Smooth muscle cell (in vitro differentiated cells): ENCODE data around the gene PCNP. TPM values are rescaled to one million over a fixed set of nuclear protein-coding genes. Genes with fewer than 3 reads are reported as not detected.
A peak's percentile ranks its signal among the peaks of the same experiment; 100 is the strongest.

ENCODE experiments used
- DNase-seq: peaks from one replicate; lab custom pipeline; 2025; ENCODE audit not compliant: unreplicated experiment; lab: John Stamatoyannopoulos, UW
- H2AFZ ChIP-seq: fragments of 200-600 bp; sonication (generic); 2 replicates; pipeline ENCODE4 v1.6.0; 2016; ENCODE audit warnings: antibody characterized with exemption, low read depth, mild to moderate bottlenecking
- H3F3A ChIP-seq: fragments of 200-600 bp; sonication (generic); 2 replicates; pipeline ENCODE4 v1.6.0; 2017; ENCODE audit warnings: antibody characterized with exemption, low read depth
- H3K27ac ChIP-seq: fragments of 200-600 bp; sonication (generic); 2 replicates; pipeline ENCODE4 v1.5.1; 2016; ENCODE audit warnings: low read depth, mild to moderate bottlenecking
- H3K27me3 ChIP-seq: fragments of 200-600 bp; sonication (generic); 2 replicates; pipeline ENCODE4 v1.6.1; 2016; ENCODE audit warnings: low read depth, mild to moderate bottlenecking
- H3K36me3 ChIP-seq: fragments of 200-600 bp; sonication (generic); 2 replicates; pipeline ENCODE4 v1.5.1; 2016; ENCODE audit warnings: low read depth
- H3K4me1 ChIP-seq: fragments of 200-600 bp; sonication (generic); 2 replicates; pipeline ENCODE4 v1.5.1; 2016; ENCODE audit warnings: low read depth
- H3K4me2 ChIP-seq: fragments of 200-600 bp; sonication (generic); 2 replicates; pipeline ENCODE4 v1.6.0; 2016; ENCODE audit warnings: mild to moderate bottlenecking
- H3K4me3 ChIP-seq: fragments of 200-600 bp; sonication (generic); 2 replicates; pipeline ENCODE4 v1.5.1; 2016; ENCODE audit warnings: mild to moderate bottlenecking
- H3K79me2 ChIP-seq: fragments of 200-600 bp; sonication (generic); 2 replicates; pipeline ENCODE4 v1.6.0; 2016; ENCODE audit warnings: low read depth, mild to moderate bottlenecking
- H3K9ac ChIP-seq: fragments of 200-600 bp; sonication (generic); 2 replicates; pipeline ENCODE4 v1.6.0; 2016; ENCODE audit warnings: low read depth
- H3K9me3 ChIP-seq: fragments of 200-600 bp; sonication (generic); replicated peaks from 2 replicates; pipeline ENCODE4 v1.5.1; 2016; ENCODE audit warnings: low read depth
- H4K20me1 ChIP-seq: fragments of 200-600 bp; sonication (generic); 2 replicates; pipeline ENCODE4 v1.6.0; 2016; ENCODE audit warnings: low read depth
- WGBS: methylation state at CpG from one replicate; pipeline ENCODE4 v1.1.7; 2016; ENCODE audit warnings: low lambda C conversion rate; 5-methylcytosine and 5-hydroxymethylcytosine counted together
- polyA plus RNA-seq: library from polyadenylated mRNA; unstranded; fragments of >200 nt; fragmentation: Nextera tagmentation; extraction: Ambion mirVana; gene quantifications from 2 replicates; pipeline ENCODE4 v1.2.1, GENCODE V29; 2016
- total RNA-seq: library from RNA; depleted of rRNA; stranded (reverse); fragments of >200 nt; gene quantifications from 2 replicates; pipeline ENCODE4 v1.2.3, GENCODE V29; 2014
- TF ChIP-seq, protein P1 (sequence below): fragments of 200-600 bp; sonication (generic); IDR thresholded peaks from 2 replicates; pipeline ENCODE4 v1.5.1; 2017; ENCODE audit warnings: borderline replicate concordance, mild to moderate bottlenecking, antibody characterized with exemption; ENCODE audit not compliant: insufficient read depth, poor library complexity, severe bottlenecking

Gene PCNP, protein sequence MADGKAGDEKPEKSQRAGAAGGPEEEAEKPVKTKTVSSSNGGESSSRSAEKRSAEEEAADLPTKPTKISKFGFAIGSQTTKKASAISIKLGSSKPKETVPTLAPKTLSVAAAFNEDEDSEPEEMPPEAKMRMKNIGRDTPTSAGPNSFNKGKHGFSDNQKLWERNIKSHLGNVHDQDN
- 137 and 175 TPM in 2 replicates for total RNA-seq
- polyA plus RNA-seq: 97.3 and 105 TPM in 2 replicates

- Histone ChIP-seq H3K4me2 (peak within 1 kb of the TSS; percentile 93), H3F3A (peaks cover 15% of the 10 kb centered on the region)
- 3% methylated on average over 47 of the region's 47 CpGs for WGBS
Measured at GRCh38 chr3:101573449-101574387, at the start of gene PCNP. Gene PCNP (plus strand): TSS chr3:101574180. CDS start chr3:101574216, 36 bp downstream.

GRCh38 chr3:101527441-101527840 lies 46.5 kb upstream of the PCNP start:
- H3K4me3 ChIP-seq: no peak overlapping the region
- 41% methylated on average over 4 of the region's 4 CpGs for WGBS
- TF ChIP-seq, protein P1, sequence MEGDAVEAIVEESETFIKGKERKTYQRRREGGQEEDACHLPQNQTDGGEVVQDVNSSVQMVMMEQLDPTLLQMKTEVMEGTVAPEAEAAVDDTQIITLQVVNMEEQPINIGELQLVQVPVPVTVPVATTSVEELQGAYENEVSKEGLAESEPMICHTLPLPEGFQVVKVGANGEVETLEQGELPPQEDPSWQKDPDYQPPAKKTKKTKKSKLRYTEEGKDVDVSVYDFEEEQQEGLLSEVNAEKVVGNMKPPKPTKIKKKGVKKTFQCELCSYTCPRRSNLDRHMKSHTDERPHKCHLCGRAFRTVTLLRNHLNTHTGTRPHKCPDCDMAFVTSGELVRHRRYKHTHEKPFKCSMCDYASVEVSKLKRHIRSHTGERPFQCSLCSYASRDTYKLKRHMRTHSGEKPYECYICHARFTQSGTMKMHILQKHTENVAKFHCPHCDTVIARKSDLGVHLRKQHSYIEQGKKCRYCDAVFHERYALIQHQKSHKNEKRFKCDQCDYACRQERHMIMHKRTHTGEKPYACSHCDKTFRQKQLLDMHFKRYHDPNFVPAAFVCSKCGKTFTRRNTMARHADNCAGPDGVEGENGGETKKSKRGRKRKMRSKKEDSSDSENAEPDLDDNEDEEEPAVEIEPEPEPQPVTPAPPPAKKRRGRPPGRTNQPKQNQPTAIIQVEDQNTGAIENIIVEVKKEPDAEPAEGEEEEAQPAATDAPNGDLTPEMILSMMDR: no peak
- no peaks in the 10 kb centered on the region for H3K27me3 ChIP-seq
- no peaks in the 10 kb centered on the region for H3K9me3 ChIP-seq
- H3K27ac ChIP-seq: no peak overlapping the region
- no peaks in the 10 kb centered on the region for H4K20me1 ChIP-seq
- no peak overlapping the region for H3K9ac ChIP-seq
- no peak for DNase-seq
- no peak overlapping the region for H2AFZ ChIP-seq
- no peaks in the 10 kb centered on the region for H3K79me2 ChIP-seq
- no peaks in the 10 kb centered on the region for H3F3A ChIP-seq
- H3K36me3 ChIP-seq: no peaks in the 10 kb centered on the region
- peaks cover under 1% of the 10 kb centered on the region for H3K4me1 ChIP-seq
- H3K4me2 ChIP-seq: no peak overlapping the region

More at GRCh38 chr3:101573449-101574387, at the start of gene PCNP:
- TF ChIP-seq, protein P1: peak; percentile 81
- peaks cover 46% of the 10 kb centered on the region for H3K79me2 ChIP-seq
- no peaks in the 10 kb centered on the region for H3K9me3 ChIP-seq
- H3K4me3 ChIP-seq: peak within 1 kb of the TSS; percentile 71
- peaks cover 14% of the 10 kb centered on the region for H3K4me1 ChIP-seq
- H3K27ac ChIP-seq: peak within 1 kb of the TSS; percentile 99
- peaks cover 35% of the 10 kb centered on the region for H4K20me1 ChIP-seq
- H3K27me3 ChIP-seq: no peaks in the 10 kb centered on the region
- H2AFZ ChIP-seq: peak within 1 kb of the TSS; percentile 83
- no peaks in the 10 kb centered on the region for H3K36me3 ChIP-seq
- H3K9ac ChIP-seq: peak within 1 kb of the TSS; percentile 100
- DNase-seq: peak; percentile 93

DNA sequence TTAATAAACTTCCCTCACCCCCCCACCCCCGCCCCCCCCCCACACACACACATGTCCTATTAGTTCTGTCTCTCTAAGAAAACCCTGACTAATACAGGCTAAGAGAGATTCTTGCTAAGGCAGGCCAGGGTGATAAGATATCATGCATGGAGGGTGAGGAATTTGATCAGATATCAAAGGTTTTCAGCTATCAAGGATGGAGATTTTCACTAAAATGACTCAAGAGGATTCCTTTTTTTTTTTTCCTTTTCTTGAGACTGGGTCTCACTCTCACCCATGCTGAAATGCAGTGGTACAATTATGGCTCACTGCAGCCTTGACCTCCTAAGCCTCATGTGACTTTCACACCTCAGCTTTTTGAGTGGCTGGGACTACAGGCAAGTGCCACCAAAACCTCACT lies 46.1 kb upstream of the PCNP start:
- Histone ChIP-seq H3K36me3 (no peaks in the 10 kb centered on the region), H3K27ac (no peak overlapping the region), H3K27me3 (no peaks in the 10 kb centered on the region), H3F3A (no peaks in the 10 kb centered on the region), H3K9ac (no peak overlapping the region), H3K79me2 (no peaks in the 10 kb centered on the region), H3K4me3 (no peak overlapping the region), H2AFZ (no peak overlapping the region), H3K9me3 (no peaks in the 10 kb centered on the region), H4K20me1 (no peaks in the 10 kb centered on the region), H3K4me1 (peaks cover 6% of the 10 kb centered on the region), H3K4me2 (no peak overlapping the region)
- DNase-seq: no peak
- TF ChIP-seq, protein P1: no peak
- WGBS: 36% methylated on average over 1 of the region's 1 CpG
